ENCODE results near the gene CCDC12.

DNA sequence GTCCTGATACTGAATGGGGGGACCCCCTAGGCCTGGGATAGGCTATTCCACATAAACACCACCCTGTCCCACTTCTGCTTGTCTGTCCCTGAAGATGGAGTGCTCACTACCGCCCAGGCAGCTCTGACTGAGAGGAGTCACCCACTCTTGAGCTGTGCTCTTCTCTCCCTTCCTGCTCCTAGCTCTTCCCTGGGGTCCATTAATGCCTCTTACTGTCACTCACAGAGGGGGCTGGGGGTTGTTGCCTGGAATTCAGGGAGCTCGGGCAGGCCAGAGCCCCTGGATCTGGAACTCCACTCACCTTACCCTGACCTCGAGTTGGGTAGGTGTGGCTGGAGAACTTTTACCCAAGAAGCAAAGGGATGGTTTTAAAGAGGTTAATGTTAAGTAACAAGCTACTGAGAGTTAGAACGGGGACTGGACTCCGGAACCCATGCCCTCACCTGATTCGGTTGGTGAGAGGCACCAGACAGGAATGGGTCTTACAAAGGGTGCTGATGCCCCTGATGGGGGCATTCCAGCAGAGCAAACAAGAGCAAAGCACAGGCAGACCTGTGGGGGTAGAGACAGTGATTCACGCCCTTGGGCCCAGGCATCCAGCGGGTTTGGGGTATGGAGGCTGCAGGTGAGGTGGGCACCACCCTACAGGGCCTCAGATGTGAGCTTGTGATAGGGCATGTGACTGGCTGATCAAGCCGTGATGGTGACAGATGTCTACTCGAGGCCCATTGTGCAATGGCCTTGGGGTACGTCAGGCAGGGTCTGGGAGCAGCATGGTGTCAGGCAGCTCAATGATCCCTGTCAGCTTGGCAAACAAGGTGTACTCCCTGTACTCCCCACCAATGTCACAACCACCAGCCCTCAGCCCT lies 8.3 kb upstream of the CCDC12 start:
- TF ChIP-seq EZH2phosphoT487 (IDR thresholded peaks at IDR 0.05) (no peak), CTCF (IDR thresholded peaks at IDR 0.05) (no peak), EZH2 (IDR thresholded peaks at IDR 0.05) (no peak)
